CD4-positive, alpha-beta T cell treated with Interleukin-4 for 4 hours (primary cell): ENCODE results near the gene ZIK1.

ENCODE experiments used
- DNase-seq: peaks from one replicate; pipeline ENCODE4 v3.0.0-alpha.2; 2020

Gene ZIK1

DNA sequence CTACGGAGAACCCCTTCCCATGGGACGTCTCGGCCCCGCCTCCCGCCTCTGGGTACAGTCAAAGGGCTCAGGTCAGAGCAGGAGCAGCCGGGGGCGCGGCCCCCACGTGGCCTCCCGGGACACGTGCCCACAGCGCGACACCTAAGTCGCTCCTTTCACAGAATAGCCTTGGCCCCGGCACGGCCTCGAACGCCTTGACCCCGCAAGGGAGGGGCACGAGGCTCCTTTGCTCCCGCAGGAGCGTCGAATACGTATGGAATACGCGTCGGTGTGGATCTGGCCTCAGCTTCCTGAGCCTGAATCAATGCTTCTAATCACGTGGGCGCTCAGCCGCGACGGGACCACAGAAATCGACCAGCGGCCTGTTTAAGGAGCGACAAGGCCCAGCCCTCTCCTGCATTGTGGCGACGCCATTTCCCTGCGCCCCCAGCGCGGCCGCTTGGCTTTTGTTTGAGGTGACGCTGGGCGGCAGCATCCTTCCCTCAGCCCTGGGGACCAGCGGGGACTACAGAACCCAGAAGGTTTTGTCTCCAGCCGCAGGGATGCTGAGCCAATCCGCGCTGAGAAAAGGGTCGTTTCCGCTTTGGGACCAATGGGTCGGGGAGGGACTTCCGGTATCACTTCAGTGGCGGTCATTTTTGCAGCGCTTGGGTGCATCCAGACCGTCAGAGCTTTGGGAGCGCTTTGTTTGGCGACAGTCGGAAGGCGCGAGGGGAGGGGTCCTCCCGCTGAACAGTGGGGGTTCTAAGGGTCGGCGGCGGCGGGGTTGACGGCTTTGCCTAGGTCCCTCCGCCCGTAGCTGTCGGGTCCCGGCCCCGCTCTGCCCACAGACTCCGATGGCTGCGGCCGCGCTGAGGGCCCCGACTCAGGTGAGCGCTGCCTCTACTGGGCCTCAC lies at the start of gene ZIK1:
ZIK1 (plus strand) TSS at position 625 of the 896 bp plus-strand sequence; CDS start at position 837, 212 bp downstream.
- peak; percentile 94 for DNase-seq

DNA sequence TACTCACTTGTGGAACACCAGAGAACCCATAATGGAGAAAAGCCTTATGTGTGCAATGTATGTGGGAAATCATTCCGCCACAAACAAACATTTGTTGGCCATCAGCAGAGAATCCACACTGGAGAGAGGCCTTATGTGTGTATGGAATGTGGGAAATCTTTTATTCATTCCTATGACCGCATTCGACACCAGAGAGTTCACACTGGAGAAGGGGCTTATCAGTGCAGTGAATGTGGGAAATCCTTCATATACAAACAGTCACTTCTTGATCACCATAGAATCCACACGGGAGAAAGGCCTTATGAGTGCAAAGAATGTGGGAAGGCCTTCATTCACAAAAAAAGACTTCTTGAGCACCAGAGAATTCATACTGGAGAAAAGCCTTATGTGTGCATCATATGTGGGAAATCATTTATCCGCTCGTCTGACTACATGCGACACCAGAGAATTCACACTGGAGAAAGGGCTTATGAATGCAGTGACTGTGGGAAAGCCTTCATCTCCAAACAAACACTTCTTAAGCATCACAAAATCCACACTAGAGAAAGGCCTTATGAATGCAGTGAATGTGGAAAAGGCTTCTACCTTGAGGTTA lies 45.9 kb upstream of the ZIK1 start:
- DNase-seq: no peak

DNA sequence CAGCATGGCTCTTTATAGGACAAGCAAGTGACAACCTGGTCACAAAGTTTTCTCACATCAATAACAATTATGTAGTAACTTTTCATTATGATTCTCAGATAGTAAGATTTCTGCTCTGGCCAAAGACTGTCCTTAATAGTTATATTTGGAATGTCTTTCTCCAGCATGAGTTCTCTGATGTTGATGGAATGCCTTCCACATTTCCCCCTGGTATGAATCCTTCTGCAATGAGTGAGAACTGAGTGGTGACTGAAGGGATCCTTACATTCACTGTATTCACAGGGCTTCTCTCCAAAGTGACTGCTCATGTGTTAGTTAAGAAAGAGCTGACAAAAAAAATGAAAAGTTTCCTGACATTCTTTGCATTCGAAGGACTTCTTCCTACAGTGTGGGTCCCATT lies 37.4 kb upstream of the ZIK1 start:
- DNase-seq: no peak

DNA sequence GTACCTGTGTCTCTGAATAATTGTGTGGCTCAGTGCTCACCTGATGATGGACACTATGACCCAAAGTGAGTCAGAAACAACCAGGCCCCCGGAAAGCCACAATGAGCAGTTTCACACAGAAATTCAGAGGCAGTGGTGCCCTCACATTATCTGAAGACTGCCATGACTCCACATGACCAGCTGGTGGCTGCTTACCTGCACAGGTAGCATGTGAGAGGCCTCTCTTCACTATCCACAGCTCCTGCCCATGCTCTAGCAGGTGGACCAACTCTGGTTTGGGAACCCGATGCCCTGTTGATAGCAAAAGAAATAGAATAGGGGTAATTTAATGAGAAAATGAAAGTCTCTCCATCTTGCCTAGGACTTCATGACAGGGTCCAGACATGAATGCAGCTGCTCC lies 31.5 kb upstream of the ZIK1 start:
- DNase-seq: no peak

DNA sequence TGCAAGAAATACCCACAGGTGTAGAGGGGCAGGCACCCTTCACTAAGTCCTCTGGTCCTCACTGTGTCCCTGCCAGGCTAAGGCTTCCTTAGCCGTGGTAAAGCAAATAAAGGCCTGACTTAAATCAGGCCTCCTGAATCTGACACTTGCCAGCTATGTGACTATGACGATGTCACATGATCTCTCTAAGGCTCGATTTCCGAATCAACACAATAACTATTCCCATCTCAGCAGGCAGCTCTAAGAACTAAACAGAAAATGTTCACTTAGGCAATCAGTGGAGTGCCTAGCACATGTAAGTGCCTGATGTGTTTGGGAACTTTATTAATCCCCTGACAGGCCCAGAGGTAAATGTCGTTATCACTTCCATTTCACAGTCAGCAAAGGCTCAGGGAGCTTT lies 26.3 kb upstream of the ZIK1 start:
- no peak for DNase-seq

DNA sequence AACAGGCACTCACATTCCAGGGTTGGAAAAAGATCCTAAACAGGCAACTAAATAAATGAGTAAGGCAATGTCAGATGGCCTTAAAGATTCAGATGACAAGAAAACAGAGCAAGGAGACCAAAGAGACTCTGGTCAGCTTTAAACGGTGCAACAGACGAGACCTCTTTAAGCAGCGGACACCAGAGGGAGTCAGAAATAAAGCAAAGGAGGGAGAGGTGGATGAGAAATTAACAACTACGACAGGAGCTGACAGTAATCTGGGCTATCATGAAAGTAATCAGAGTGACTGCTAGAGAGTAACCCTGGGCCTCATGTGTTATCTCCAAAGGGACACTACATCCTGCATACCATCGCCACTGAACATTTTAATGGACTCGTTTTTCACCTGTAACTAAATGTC lies 25.4 kb upstream of the ZIK1 start:
- DNase-seq: no peak

DNA sequence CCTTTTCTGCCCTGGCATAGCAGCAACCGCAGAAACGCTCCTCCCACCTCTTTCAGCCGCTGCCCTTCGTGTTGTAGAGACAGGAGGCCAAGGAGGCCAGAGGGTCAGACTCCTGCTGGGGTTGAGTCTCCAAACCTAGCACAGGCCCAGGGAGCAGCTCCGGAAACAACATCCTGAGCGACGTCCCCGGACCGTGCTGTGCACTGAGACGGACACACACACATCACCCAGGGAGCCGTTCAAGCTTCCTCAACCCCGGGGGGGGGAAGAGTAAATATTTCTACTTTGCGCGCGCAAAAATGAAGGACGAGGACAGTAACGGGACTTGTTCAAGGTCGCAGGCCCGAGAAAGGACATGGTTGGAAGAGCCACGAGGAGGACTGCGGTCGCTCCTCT lies 24.9 kb upstream of the ZIK1 start:
- no peak for DNase-seq

DNA sequence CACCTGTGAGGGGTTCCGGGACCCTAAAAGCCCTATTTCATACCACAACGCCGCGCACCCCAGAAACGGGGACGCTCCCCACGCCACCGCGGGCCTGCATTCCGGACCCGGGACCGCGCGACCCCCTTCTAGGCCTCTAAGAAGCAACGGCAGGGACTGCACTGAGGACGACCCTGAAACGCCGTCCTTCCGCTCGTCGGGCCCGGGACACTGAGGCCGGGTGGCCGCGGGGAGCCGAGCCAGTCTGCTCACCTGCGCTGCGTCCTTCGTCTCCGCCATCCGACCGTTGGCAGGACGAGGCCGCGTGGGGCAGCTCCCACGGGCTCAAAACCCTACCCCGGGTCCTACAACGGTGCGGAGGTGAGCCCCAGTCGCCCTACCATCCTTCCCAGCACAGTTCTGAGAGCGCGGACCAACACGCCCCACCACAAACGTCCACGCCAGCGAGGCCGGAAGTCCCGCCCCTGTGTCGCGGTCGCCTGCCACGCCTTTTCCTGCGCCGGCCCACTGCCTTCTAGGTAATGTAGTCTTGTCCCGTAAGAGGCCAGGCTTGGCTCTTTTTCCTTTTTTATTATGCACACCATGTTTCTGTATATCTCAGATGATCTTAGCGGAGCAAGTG lies 24.4 kb upstream of the ZIK1 start, which contains the start of gene ZNF550:
ZNF550 (minus strand) TSS at position 460 of the 622 bp plus-strand sequence; CDS start at position 279, 181 bp downstream.
- DNase-seq: peak; percentile 87

DNA sequence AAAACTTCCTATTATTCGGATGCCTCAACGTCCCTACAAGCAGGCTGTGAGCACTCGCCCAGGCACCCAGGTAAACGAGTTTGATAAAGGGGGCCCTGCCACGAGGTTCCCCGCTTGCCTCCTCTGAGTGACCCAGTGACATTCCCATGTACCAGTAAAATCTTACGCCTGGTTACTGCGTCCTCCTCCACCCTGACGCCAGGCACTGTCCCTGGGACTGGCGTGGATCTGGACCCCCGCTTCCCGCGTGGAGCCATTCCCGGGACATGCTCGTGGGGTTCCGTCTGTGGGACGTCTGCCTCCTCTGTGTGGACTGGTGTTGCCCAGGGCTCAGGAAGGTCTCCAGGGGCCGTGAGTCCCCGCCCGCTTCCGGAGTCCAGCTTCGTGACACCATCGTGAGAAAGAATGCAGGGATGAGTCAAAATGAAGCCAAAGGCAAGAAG lies 23.9 kb upstream of the ZIK1 start:
- DNase-seq: no peak

DNA sequence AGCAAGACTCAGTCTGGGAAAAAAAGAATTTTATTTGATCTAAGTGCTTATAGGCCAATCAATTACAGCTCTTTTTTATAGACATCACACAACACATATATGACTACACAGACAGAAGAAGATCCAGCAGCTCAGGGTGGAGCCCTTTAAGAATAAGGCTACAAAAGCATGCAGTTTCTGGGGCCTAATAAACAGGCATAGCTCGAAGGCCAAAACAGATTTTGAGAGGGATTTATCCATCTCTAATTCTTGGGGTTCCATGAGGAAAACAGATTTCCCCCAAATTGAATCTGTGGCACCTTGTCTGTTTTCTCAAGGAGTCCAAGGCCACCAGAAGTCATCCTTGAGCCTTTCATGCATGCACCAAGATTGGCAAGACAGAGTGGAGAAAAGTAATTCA lies 20.4 kb upstream of the ZIK1 start:
- no peak for DNase-seq

DNA sequence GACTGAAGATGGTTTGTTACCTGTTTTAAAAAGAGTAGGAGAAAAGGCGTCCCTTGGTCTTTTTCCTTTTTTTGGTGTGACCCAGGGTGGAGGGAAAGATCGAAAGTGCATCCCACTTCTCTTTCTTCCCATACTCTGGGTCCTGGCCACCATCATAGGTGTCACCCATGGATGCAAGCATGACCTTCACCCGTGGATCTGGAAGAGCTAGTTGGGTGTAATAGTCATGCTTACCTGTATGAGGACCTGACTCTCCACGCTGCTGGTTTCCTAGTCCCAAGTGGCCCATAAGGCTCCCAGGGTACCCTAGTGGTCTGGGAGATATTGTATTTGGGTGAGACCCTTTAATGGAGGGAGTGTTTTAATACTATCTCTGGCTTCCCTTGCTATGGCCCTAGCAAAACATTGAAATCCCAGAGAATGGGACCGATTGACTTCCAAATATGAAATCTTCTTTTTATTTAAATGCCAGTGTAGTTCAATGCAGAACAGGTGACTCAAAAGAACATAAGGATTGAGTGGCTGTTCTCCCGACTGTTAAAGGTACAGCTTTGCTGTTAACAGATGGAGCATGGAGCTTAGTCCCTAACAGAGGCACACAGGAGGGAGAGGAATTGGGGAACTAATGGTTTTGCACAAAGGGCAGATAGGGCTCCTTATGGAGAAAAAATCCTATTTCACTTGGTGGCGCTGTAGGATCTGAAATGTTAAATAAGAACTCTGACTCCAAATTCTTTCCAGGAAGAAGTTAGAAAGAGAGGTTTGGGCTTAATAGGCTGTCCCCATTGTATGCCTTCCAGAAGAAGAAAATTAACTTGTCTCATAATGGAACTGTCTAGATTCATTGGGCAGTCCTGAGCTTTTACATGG lies 17.3 kb upstream of the ZIK1 start:
- DNase-seq: no peak

DNA sequence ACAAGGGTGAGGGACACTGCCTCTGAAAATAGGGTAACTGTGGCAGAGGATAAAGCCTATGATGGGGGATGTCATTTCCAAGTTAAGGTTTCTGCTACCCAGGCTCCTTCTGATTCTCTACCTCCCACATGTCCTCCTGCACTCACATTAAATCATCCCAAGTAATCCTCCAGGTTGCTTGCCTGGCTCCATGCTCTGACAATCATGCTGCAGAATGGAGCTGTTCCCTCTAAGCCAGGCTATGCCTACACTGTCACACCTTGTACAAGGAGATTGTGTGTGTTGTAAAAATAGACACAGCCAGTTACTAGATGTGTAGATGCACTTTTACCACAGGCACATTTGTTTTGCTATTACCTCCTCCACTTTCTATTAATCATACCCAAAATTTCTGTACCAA lies 13.2 kb upstream of the ZIK1 start:
- DNase-seq: no peak

DNA sequence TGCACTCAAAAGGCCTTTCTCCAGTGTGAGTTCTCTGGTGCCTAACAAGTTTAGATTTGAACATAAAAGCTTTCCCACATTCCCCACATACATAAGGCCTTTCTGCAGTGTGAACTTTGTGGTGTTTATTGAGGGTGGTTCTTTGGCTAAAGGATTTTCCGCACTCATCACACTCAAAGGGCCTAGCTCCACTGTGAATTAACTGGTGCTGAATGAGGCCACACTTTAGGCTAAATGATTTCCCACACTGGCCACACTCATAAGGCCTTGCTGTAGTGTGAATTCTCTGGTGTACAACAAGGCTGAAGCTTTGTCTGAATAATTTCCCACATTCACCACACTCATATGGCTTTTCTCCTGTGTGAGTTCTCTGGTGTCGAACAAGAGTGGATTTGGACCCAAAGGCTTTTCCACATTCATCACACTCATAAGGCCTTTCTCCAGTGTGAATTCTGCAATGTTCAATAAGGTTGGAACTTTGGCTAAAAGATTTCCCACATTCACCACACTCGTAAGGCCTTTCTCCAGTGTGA lies 11.5 kb upstream of the ZIK1 start:
- DNase-seq: no peak

DNA sequence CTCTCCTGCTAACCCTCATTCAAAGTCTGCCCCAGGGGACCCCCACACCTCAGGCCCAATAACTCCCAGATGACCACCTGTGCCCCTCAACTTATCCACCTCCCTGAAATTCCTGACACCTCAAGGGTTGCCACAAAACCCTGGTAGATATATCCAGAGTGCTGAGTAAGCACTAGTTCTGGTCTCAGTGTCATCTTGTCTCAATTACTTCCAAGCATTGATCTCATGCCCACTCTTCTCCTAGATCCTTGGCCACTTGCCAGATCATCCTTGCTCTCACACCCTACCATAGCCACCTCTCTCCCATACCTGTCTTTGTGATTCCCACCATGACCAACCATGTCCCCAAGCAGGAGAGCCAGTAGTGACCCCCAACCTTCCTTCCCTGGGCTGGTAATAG lies 7.3 kb upstream of the ZIK1 start:
- DNase-seq: no peak

DNA sequence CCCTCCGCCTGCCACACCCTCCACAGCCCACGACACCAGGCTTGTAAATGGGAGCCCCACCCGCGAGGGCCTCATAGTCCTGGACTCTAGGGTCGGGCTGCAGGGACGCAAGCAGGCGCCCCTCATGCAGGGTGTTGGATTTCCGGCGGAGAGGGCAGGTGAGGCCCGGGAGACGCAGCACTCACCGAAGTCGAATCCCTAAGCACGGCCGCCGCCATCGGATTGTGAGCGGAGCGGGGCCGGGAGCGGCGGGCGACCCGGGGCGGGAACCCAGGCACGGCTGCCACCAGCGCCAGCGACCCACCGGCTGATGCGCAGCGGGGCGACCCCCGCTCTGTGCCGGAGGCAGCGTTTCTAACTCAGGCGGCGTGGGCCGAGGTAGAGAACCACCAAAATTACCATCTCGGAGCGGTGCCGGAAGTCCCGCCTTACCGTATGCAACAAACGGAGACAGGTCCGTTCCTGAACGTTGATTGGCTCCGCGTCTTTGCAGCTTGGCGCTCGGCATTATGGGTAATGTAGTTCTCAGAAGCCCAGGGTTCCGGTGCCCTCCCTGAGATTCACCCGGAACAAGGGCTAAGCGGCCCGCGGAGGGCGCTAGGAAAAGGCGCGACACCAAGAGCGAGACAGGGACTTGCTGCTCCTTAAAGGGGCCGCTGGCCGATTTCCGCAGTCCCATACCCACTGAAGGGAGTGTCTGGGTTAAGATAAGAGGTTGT lies 5.3 kb upstream of the ZIK1 start, which contains the start of gene ZNF416:
ZNF416 (minus strand) TSS at position 425 of the 719 bp plus-strand sequence; CDS start at position 218, 207 bp downstream.
- peak; percentile 99 for DNase-seq

DNA sequence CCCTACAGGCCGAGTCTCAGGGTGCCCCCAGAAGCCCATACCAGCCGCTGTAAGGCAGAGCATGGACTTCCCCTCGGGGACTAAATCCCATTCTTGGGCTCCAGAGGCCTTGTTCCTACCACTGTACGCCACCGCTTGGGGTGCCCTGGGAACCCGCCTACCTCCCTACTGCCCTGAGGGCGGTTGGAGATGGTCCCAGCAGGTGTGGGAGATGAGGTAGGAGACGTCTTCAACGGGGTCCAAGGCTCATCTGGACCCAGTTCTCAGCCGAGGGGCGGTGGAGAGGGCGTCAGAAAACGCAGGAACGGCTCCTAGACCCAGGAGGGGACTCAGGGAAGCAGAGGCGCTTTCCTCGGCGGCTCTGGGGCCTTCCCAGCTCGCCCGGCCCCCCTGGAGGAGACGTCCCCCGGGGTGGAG lies 833 bp upstream of the ZIK1 start:
- no peak for DNase-seq

DNA sequence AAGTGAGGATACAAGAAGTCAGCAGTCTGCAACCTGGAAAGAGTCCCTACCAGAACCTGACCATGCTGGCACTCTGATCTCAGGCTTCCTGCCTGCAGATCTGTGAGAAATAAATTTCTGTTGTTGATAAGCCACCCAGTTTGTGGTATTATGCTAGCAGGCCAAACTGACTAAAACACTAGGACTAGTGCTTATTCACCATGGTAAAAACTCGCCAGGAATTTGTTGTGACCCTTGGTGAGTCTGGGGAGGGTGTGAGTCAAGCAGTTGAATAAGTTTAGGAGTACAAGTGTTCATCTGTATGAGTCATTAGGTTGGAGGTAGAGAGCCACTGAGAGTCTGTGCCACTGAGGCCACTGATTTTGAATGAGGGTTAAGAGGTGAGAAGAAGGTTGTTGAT lies 3.6 kb downstream of the ZIK1 start:
- no peak for DNase-seq

DNA sequence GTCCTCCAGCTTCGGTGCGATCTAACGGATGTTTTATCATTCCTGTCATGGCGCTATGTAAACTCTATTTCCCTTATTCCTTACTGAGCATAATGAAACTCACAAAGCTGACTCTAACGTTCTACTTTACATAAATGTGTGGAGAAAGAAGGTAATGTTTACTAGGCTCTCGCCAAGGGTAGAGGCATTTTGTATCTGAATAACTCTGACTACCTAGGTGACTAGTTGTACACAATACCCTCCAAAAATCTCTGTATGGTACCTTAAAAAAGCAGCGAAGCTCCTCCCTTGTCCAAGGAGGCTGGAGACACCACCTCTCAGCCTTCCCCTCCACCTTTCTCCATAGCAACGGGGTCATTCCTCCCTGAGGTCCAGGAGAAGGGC lies 15.4 kb downstream of the ZIK1 start:
- DNase-seq: no peak

DNA sequence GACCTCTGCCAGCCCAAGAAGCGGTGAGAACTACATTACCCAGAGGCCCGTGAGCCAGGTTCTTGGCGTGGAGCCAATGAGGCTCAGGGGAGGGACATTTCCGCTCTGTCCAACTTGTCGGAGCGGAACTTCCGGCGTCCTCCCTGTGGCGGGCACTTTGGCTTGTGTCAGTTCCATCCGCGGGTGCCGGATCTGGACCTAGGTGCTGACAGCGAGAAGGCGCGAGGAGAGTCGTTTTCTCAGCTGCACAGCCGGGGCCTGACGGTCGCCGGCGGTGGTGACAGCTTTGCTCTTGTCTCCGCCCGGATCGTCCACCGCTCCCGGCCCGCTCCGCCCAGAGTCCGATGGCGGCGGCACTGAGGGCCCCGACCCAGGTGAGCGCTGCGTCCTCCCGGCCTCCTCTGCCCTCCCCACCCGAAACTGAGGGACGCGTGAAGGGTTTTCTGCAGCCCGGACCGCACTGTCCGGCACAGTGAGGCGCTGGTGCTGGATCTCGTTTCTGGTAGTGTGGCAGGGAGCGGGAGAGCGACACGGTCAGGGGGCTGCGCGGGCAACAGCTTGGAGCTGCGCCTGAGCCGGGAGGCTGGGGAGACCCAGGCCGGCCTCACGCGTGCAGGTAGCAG lies 15.9 kb downstream of the ZIK1 start, which contains the start of gene ZNF530:
ZNF530 (plus strand) TSS at position 125 of the 623 bp plus-strand sequence. CDS start 4,461 bp downstream, outside the sequence.
- DNase-seq: peak; percentile 88

DNA sequence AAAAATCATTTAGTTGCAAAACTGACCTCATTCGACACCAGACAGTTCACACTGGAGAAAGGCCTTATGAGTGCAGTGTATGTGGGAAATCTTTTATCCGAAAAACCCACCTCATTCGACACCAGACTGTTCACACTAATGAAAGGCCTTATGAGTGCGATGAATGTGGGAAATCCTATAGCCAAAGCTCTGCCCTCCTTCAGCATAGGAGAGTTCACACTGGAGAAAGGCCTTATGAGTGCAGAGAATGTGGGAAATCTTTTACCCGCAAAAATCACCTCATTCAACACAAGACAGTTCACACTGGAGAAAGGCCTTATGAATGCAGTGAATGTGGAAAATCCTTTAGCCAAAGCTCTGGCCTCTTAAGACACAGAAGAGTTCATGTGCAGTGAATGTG lies 23.0 kb downstream of the ZIK1 start:
- no peak for DNase-seq

DNA sequence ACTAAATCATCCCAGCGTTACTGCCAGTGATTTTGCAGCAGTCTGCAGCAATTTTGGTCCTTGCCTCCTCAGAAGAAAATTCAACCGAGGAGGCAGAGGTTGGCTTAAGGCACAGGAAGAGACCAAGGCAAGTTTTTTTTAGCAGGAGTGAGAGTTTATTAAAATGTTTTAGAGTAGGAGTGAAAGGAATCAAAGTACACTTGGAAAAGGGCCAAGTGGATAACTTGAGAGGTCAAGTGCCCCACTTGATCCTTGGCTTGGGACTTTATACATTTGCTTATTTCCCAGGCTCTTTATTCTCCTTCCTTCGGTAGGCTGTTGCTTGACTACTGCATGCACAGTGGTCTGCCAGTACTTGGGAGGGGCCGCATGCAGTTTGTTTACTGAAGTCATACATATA lies 27.2 kb downstream of the ZIK1 start:
- DNase-seq: no peak
